Testis (tissue), 3 donors: ENCODE data around the gene EXOC1L. TPM values are rescaled to one million over a fixed set of nuclear protein-coding genes. Genes with fewer than 3 reads are reported as not detected.

Experiments used
- DNase-seq: peaks from one replicate; pipeline ENCODE4 v3.0.0-alpha.2; 2019
- H3K27ac ChIP-seq, 2 donors: fragments of 200-600 bp; sonication (generic); one replicate each; pipeline ENCODE4 v1.5.1; 2019
- H3K27me3 ChIP-seq: fragments of 200-600 bp; sonication (generic); one replicate; pipeline ENCODE4 v1.5.1; 2019
- H3K36me3 ChIP-seq: fragments of 200-600 bp; sonication (generic); one replicate; pipeline ENCODE4 v1.5.1; 2017; ENCODE audit warnings: low read depth; ENCODE audit errors: missing control alignments
- H3K4me1 ChIP-seq: fragments of 200-600 bp; sonication (generic); one replicate; pipeline ENCODE4 v1.5.1; 2019
- H3K4me3 ChIP-seq, 2 donors: fragments of 200-600 bp; sonication (generic); one replicate each; pipeline ENCODE4 v1.5.1; 2017 to 2019
- H3K9me3 ChIP-seq: fragments of 200-600 bp; sonication (generic); one replicate; pipeline ENCODE4 v1.5.1; 2017
- CTCF ChIP-seq, 3 experiments: fragments of 450-650 bp in 2 of 3; fragments of 200-600 bp in 1 of 3; sonication (generic) in 1 of 3; IDR thresholded peaks; one replicate each; pipeline ENCODE4 v1.5.1; 2016 to 2019; ENCODE audit warnings: antibody characterized with exemption in 3 of 3, mild to moderate bottlenecking in 2 of 3, moderate library complexity in 1 of 3
- POLR2A ChIP-seq: fragments of 450-650 bp; IDR thresholded peaks from one replicate; pipeline ENCODE4 v1.6.1; 2017; ENCODE audit warnings: antibody characterized with exemption, mild to moderate bottlenecking, moderate library complexity
- WGBS, 2 donors: methylation state at CpG; one replicate each; pipeline ENCODE4 v1.1.5; 2018; 5-methylcytosine and 5-hydroxymethylcytosine counted together
- intact Hi-C: fragments of 100-400 bp; cut with DNase I; formaldehyde crosslinking; loops from one replicate; pipeline ENCODE4 v1.15.1; 2023; ENCODE audit warnings: low total_unique reads
- polyA plus RNA-seq: library from polyadenylated mRNA; stranded (reverse); fragments of 350-450 nt; fragmentation: Illumina TruSeq; extraction: RNeasy Lipid Tissue Mini Kit (QIAGEN cat#74804); gene quantifications from one replicate; pipeline ENCODE4 v1.2.3, GENCODE V29; 2014; ENCODE audit warnings: low read depth, low replicate concordance; ENCODE audit not compliant: insufficient read depth
- total RNA-seq, 2 donors: library from RNA; depleted of rRNA; stranded (reverse); fragments of >200 nt; gene quantifications; one replicate each; pipeline ENCODE4 v1.2.3, GENCODE V29; 2016

EXOC1L gene
- total and polyA plus RNA-seq, 3 donors from 2014 or later = 0.50 TPM; not detected in 2

DNA sequence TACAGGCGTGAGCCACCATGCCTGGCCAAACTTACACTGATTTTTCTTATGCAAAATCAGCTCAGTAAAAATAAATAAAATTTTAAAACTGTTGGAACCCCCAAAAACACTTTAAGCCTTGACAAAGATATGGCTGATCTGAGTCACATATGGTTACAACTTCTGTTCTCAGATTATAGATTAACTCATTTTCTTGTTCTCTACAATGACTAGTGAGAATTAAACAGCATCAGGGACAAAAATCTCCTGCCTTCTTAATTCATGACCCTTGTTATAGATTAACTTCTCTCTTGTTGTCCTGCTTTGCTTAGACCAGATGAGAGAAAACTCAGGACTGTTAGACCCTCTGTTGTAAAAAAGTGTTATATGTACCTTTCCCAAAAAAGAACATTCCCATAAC, 24.2 kb upstream of the EXOC1L start:
- intact Hi-C loops = no loop called here
- H3K27me3 ChIP-seq = no peaks in the 10 kb centered on the region
- TF ChIP-seq POLR2A (no peak), CTCF (IDR thresholded peaks at IDR 0.05) (no peak)
- no peak overlapping the region for H3K4me3 ChIP-seq
- no peaks in the 10 kb centered on the region for H3K36me3 ChIP-seq
- DNase-seq = no peak
- no peak overlapping the region for H3K27ac ChIP-seq
- 85 to 100% methylated on average over 1 of the region's 1 CpG for WGBS, 2 donors
- no peaks in the 10 kb centered on the region for H3K4me1 ChIP-seq
- no peaks in the 10 kb centered on the region for H3K9me3 ChIP-seq

GRCh38 chr4:55801498-55801897, 18.1 kb upstream of the EXOC1L start:
- no peak overlapping the region for H3K27ac ChIP-seq
- intact Hi-C loops = no loop called here
- H3K9me3 ChIP-seq = no peaks in the 10 kb centered on the region
- TF ChIP-seq CTCF (IDR thresholded peaks at IDR 0.05) (no peak), POLR2A (no peak)
- H3K27me3 ChIP-seq = no peaks in the 10 kb centered on the region
- no peak overlapping the region for H3K4me3 ChIP-seq
- H3K4me1 ChIP-seq = no peaks in the 10 kb centered on the region
- 5 to 12% methylated on average over 1 of the region's 1 CpG for WGBS, 2 donors
- DNase-seq = no peak
- H3K36me3 ChIP-seq = no peaks in the 10 kb centered on the region

DNA sequence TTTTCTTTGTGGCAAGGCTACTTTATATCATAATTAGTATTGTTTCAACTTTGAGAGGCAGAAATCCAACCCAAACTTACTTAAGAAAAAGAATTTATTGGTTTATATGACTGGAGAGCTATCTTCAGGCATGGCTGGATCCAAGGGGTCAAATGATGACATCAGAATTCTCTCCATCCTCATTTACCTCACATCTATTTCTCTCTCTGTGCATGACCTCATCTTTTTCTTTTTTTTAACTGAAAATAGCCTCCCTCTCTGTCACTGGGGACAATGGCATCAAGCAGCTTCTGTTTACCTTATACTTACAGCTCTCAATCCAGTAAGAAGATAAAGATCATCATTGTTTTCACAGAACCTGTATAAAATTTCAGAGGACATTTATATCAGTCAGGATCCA, 12.0 kb upstream of the EXOC1L start:
- no peak for DNase-seq
- no peaks in the 10 kb centered on the region for H3K4me1 ChIP-seq
- TF ChIP-seq CTCF (IDR thresholded peaks at IDR 0.05) (no peak), POLR2A (no peak)
- intact Hi-C loops = no loop called here
- H3K36me3 ChIP-seq = no peaks in the 10 kb centered on the region
- no peaks in the 10 kb centered on the region for H3K27me3 ChIP-seq
- H3K4me3 ChIP-seq = no peak overlapping the region
- H3K9me3 ChIP-seq = no peaks in the 10 kb centered on the region
- no peak overlapping the region for H3K27ac ChIP-seq

DNA sequence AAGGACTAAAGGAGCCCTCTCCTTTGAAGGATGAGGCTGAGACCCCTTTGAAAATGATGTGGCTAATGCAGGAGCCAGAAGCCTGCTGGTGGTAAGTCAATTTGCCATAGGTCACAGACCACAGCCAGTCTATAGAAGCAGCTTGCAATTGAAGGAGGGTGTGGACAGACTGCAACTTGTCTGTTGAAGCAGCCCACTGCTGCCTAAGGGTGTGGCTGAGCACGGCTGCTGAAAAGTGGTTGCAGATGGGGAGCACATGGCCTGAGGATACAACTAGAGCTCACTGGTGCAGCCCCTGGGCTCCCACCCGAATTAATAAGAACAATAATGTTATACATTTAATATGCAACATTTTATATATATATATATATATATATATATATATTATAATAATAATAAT, 11.4 kb upstream of the EXOC1L start:
- no peaks in the 10 kb centered on the region for H3K9me3 ChIP-seq
- intact Hi-C loops = no loop called here
- no peak for TF ChIP-seq CTCF (IDR thresholded peaks at IDR 0.05)
- no peak for TF ChIP-seq POLR2A
- H3K4me1 ChIP-seq = no peaks in the 10 kb centered on the region
- H3K4me3 ChIP-seq = no peak overlapping the region
- H3K27me3 ChIP-seq = no peaks in the 10 kb centered on the region
- H3K27ac ChIP-seq = no peak overlapping the region
- WGBS, 2 donors = 64 to 73% methylated on average over 2 of the region's 2 CpGs
- no peaks in the 10 kb centered on the region for H3K36me3 ChIP-seq
- DNase-seq = no peak

GRCh38 chr4:55808632-55809031, 11.0 kb upstream of the EXOC1L start:
- no peak for DNase-seq
- intact Hi-C loops = no loop called here
- Histone ChIP-seq H3K4me1 (no peaks in the 10 kb centered on the region), H3K9me3 (no peaks in the 10 kb centered on the region), H3K36me3 (no peaks in the 10 kb centered on the region), H3K4me3 (no peak overlapping the region), H3K27me3 (no peaks in the 10 kb centered on the region), H3K27ac (no peak overlapping the region)
- 65 to 70% methylated on average over 5 of the region's 5 CpGs for WGBS, 2 donors
- TF ChIP-seq POLR2A (no peak), CTCF (IDR thresholded peaks at IDR 0.05) (no peak)
